Prostate gland (tissue), 2 donors: ENCODE results near the gene MGLL. TPM values are rescaled to one million over a fixed set of nuclear protein-coding genes. Genes with fewer than 3 reads are reported as not detected.

Experiments used
- DNase-seq: peaks from one replicate; pipeline ENCODE4 v3.0.0-alpha.2; 2019; ENCODE audit warnings: low spot score
- H3K27ac ChIP-seq, 2 donors: fragments of 200-600 bp; sonication (generic); 2 replicates each; pipeline ENCODE4 v1.5.1; 2017 to 2019
- H3K27me3 ChIP-seq: fragments of 200-600 bp; sonication (generic); replicated peaks from 2 replicates; pipeline ENCODE4 v1.5.1; 2019; ENCODE audit not compliant: insufficient read depth
- H3K36me3 ChIP-seq, 2 donors: fragments of 200-600 bp; sonication (generic); 1 replicate in 1 of 2; 2 replicates in 1 of 2; pipeline versions ENCODE4 v1.5.1 to v1.8.1; 2017 to 2019
- H3K4me1 ChIP-seq: fragments of 200-600 bp; sonication (generic); replicated peaks from 2 replicates; pipeline ENCODE4 v1.5.1; 2019
- H3K4me3 ChIP-seq, 2 donors: fragments of 200-600 bp; sonication (generic); 2 replicates each; pipeline ENCODE4 v1.5.1; 2017 to 2019
- H3K9me3 ChIP-seq: fragments of 200-600 bp; sonication (generic); 2 replicates; pipeline ENCODE4 v1.5.1; 2017
- POLR2A ChIP-seq: fragments of 450-650 bp; IDR thresholded peaks from one replicate; pipeline ENCODE4 v1.6.1; 2016; ENCODE audit warnings: antibody characterized with exemption, mild to moderate bottlenecking
- POLR2AphosphoS5 ChIP-seq: sonication (generic); formaldehyde crosslinking; IDR thresholded peaks from one replicate; pipeline ENCODE4 v1.6.1; 2017; ENCODE audit warnings: antibody characterized with exemption
- WGBS: methylation state at CpG from one replicate; pipeline ENCODE4 v1.1.5; 2018; 5-methylcytosine and 5-hydroxymethylcytosine counted together
- intact Hi-C: fragments of 100-400 bp; cut with DNase I; formaldehyde crosslinking; loops from one replicate; pipeline ENCODE4 v1.14.2; 2022
- total RNA-seq, 2 donors: library from RNA; depleted of rRNA; stranded (reverse); fragments of >200 nt; gene quantifications; one replicate each; pipeline ENCODE4 v1.1.0, GENCODE V29; 2016
- TF ChIP-seq, protein P1 (sequence below), 4 experiments: fragments of 200-600 bp in 2 of 4; fragments of 450-650 bp in 2 of 4; sonication (generic) in 2 of 4; IDR thresholded peaks; 1 replicate in 3 of 4; 2 replicates in 1 of 4; pipeline ENCODE4 v1.5.1; 2016 to 2019; ENCODE audit warnings: antibody characterized with exemption in 4 of 4, mild to moderate bottlenecking in 2 of 4, moderate library complexity in 2 of 4

MGLL gene
- total RNA-seq, 2 donors from 2014 or later, result 20.0 to 31.8 TPM

DNA sequence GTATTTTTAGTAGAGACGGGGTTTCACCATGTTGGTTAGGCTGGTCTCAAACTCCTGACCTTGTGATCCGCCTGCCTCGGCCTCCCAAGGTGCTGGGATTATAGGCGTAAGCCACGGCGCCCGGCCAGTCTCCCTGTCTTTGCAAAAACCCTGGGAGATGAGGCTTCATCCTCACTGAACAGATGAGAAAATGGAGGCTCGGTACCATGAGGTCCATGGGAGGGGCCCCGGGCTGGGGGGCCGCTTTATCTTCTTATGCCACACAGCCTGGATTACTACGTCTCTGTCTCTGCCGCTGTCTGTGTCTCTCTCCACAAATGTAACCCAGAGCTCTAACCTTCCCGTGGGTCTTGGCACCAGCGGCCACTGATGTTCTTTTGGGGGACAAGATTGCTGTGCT, 110.4 kb downstream of the MGLL start:
- no peaks in the 10 kb centered on the region for H3K4me1 ChIP-seq
- H3K36me3 ChIP-seq, result no peaks in the 10 kb centered on the region
- DNase-seq, result no peak
- TF ChIP-seq POLR2AphosphoS5 (no peak), POLR2A (no peak)
- TF ChIP-seq, protein P1, sequence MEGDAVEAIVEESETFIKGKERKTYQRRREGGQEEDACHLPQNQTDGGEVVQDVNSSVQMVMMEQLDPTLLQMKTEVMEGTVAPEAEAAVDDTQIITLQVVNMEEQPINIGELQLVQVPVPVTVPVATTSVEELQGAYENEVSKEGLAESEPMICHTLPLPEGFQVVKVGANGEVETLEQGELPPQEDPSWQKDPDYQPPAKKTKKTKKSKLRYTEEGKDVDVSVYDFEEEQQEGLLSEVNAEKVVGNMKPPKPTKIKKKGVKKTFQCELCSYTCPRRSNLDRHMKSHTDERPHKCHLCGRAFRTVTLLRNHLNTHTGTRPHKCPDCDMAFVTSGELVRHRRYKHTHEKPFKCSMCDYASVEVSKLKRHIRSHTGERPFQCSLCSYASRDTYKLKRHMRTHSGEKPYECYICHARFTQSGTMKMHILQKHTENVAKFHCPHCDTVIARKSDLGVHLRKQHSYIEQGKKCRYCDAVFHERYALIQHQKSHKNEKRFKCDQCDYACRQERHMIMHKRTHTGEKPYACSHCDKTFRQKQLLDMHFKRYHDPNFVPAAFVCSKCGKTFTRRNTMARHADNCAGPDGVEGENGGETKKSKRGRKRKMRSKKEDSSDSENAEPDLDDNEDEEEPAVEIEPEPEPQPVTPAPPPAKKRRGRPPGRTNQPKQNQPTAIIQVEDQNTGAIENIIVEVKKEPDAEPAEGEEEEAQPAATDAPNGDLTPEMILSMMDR (IDR thresholded peaks at IDR 0.05), result no peak
- H3K4me3 ChIP-seq, result no peak overlapping the region
- H3K27me3 ChIP-seq, result no peaks in the 10 kb centered on the region
- H3K27ac ChIP-seq, result no peak overlapping the region
- 96% methylated on average over 14 of the region's 14 CpGs for WGBS
- no peaks in the 10 kb centered on the region for H3K9me3 ChIP-seq
- intact Hi-C loops, result no loop called here

DNA sequence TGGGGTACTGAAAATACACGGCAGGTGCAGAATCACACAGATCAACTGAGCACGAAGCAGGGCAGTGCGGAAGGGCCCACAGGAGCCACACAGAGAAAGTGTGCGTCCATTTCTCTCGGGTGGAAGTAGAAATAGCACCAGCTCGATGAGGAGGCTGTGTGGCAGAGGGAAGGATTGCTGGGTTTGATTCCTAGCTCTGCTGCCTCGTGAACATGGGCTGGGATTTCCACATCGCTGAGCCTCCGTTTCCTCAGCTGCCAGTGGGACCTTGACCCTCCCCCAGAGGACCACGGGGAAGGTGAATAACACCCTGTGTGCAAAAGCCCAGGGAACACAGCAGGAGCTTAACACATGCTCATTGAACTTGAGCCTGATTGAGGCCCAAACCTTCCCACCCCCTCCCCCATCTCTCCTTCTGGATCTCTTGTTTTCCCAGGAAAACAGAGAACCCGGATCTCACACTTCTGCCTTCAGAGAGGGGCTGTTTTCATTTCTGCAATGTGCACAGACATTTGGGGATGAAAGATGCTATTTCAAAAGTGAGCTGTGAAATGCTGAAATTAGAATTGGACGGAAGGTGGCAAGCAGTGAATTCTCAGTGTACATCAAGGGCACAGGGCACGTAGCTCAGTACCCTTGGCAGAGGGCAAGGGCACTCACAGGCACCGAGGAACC, 111.2 kb downstream of the MGLL start:
- no peaks in the 10 kb centered on the region for H3K36me3 ChIP-seq
- no peaks in the 10 kb centered on the region for H3K4me1 ChIP-seq
- no peak overlapping the region for H3K27ac ChIP-seq
- DNase-seq, result no peak
- WGBS, result 86% methylated on average over 14 of the region's 14 CpGs
- no peak overlapping the region for H3K4me3 ChIP-seq
- no peaks in the 10 kb centered on the region for H3K27me3 ChIP-seq
- no peak for TF ChIP-seq POLR2AphosphoS5
- no peak for TF ChIP-seq POLR2A
- TF ChIP-seq, protein P1 (IDR thresholded peaks at IDR 0.05), result no peak
- intact Hi-C loops, result no loop called here
- H3K9me3 ChIP-seq, result no peaks in the 10 kb centered on the region

DNA sequence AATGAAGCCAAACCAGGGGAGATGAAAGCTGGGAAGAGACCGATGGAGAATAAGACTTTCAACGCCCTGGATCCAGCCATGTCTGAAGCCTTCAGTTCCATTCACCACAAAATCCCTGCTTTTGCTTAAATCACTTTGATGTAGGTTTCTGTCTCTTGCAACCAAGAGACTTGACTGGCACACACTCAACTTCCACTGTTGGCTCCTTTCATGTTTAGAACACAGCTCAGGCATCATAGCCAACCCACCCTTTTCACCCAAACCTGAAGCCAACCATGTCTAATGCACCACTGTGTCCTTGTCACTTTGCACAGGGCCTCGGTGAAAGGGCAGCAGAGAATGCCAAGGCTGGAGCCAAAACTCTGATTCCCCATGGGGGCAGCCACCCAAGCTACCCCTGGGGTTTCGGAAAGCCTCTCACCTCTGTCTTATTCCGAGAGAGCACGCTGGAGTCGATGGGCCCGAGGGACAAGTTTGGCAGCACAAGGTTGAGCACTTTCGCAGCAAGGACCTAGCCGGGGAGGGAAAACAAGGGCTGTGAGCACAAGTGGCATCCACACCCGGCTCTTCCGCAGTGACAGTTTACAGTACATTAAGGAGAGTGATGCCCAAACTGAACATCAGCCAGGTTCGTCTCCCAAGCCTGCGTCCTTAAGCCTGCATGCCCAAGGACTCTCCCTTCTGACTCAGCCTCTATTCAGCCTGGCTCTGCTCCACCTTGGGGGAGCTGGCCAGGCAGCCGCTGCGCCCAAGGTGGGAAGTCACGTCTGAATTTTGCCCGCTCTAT, 112.0 kb downstream of the MGLL start:
- H3K27ac ChIP-seq, result no peak overlapping the region
- H3K4me1 ChIP-seq, result no peaks in the 10 kb centered on the region
- 80% methylated on average over 18 of the region's 18 CpGs for WGBS
- TF ChIP-seq POLR2A (no peak), POLR2AphosphoS5 (no peak)
- TF ChIP-seq, protein P1 (IDR thresholded peaks at IDR 0.05), result no peak
- intact Hi-C loops, result no loop called here
- H3K36me3 ChIP-seq, result no peaks in the 10 kb centered on the region
- H3K27me3 ChIP-seq, result no peaks in the 10 kb centered on the region
- no peak for DNase-seq
- H3K9me3 ChIP-seq, result no peaks in the 10 kb centered on the region
- no peak overlapping the region for H3K4me3 ChIP-seq

DNA sequence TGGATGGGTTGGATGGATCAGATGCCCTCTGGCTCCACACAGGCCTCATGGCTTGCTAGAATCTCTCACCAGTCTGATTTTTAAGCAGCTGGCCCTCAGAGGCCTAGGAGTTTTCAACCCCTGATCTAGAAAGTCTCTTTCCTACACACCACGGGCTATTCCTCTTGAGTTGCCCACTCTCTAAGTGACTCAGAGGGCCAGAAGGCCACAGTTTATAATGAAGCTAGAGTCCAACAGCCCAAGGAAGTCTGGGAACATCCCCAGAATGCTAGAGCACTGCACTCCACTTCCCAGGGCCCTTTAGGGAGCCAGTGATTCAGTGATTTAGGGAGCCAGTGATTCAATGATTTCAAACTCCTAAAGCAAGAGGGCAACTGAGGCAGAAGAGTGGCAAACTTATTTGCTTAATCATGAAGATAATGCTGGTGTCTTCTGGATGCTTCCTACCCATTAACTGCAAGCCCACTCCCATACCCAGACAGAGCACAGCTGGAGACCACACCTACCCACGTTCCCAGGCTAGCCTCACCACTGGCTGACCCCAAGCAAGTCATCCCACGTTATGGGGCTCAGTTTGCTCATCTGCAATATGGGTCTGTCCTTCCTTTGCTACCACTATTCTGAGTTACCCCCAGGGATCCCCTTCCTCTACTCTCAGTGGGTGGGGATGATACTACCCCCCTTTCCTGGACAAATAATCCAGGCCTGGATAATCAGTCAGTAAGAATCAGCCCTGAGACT, 112.8 kb downstream of the MGLL start:
- Histone ChIP-seq H3K36me3 (no peaks in the 10 kb centered on the region), H3K27ac (no peak overlapping the region), H3K27me3 (no peaks in the 10 kb centered on the region), H3K4me3 (no peak overlapping the region), H3K4me1 (no peaks in the 10 kb centered on the region), H3K9me3 (no peaks in the 10 kb centered on the region)
- intact Hi-C loops, result no loop called here
- no peak for TF ChIP-seq POLR2A
- TF ChIP-seq, protein P1 (IDR thresholded peaks at IDR 0.05), result no peak
- no peak for TF ChIP-seq POLR2AphosphoS5
- no peak for DNase-seq
- 80% methylated on average over 3 of the region's 3 CpGs for WGBS
